NCI-H146 treated with DMSO at 0.1 percent for 48 hours (cell line): Measurements from ENCODE around the gene RARA.

Source experiments
- DNase-seq: peaks from one replicate; lab custom pipeline; 2025; ENCODE audit not compliant: unreplicated experiment; lab: John Stamatoyannopoulos, UW

RARA gene

DNA sequence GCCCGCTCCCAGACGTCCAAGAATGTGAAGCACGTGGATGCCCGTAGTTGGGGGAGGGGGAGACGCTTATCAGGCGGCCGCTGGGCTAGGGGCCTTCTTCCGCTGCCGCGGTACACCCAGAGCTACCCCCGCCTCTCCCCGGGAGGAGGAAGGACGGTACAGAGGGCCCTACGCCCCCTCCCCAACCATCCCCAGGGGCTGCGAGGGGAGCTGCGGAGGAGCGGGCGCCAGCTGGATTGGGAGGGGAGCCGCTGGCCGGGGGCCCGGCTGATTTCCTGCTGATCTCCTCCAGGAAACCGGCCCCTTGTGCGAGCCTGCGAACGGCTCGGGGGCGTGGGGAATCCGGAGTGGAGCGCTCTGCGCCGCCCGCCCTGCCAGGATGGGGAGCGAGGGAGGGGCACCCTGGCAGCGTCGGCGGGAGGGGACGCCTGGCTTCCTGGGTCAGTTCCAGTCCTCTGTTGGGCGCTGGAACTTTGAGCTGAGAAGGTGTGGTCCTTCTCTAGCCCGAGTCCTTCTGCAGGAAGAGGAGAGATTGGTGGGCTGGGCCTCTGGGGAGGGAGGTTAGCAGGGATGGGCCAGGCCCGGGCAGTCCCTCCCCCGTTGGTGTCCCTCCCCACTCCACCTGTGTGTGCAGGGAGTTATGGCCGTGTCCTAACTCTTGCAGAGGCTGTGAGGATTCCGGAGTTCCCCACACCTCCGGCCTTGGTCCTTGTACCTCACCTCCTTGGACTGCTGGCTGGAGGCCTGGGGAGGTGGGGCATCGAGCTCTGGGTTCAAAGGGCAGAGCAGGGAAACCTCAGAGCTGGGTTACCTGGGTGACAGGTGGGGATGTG is 36.4 kb downstream of the RARA start:
- peak; percentile 28 for DNase-seq

- no peak for DNase-seq
Measured at GRCh38 chr17:40345994-40346764, 37.2 kb downstream of the RARA start.

DNA sequence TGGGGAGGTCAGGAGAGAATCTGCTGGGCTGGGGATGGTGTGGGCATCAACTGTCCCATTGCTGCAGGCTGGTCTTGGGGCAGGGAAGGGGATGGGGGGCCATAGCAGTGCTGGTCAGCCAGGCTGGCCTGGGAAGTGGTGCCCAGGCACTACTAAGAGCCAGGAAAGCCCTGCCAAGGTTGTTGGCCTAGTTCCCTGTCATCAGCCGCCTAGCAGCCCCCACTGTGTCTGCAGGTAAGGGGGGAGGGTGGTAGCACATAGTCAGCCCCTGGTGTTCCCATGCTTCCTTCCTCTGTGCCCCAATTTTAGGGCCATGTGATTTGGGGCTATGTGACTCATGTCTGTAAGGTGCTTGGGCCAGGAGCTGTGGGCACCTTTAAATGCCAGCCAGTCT is 37.8 kb downstream of the RARA start:
- DNase-seq: no peak

DNA sequence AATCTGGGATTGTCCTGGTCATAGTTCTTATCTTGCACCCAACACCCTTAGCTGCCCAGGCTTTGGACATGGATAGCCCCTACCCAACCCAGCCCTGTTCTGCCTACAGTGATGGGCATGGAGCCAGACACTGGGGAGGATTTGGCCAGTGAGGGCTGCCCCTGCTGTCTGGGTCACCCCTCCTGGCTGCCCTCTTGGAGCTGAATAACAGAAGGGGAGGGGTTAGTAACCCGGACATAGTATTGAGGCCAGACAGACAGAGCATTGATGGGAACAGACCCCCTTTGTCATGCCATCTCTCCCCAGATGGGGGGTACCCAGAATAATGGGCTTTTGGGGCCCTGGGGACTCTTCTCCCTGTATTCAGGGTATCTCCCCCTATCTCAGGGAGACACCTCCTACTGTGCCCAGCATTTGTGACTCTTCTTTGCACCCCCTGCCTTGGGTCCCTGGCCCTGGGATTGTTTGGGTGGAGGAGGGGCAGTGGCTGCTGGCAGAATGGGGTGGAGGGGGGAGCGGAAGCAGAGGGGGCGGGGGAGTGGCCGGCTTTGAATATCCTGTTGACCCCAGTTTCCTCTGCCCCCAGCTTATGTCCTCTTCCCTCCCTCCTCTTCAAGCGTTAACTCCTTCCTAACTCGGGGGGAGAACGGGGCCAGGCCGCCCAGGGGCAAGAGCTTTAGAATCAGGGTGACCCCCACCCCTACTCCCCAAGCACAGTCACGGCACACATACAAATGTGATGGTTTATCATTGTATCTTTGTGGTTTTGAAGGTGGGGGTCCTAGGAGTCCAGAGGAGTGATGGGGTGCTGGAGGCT is 38.5 kb downstream of the RARA start:
- no peak for DNase-seq

DNA sequence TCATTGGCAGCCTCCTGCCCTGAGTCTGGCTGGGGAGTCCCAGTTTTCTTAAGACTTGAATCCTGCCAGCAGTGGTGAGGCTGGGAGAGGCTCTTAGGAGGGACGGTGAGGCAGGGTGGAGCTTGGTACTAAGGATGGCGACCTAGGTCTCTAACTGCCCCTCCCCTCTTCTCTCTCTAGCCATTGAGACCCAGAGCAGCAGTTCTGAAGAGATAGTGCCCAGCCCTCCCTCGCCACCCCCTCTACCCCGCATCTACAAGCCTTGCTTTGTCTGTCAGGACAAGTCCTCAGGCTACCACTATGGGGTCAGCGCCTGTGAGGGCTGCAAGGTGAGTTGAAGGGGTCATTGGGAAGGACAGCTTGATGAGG is 39.1 kb downstream of the RARA start:
- DNase-seq: no peak

- DNase-seq: no peak
Measured at GRCh38 chr17:40348562-40349476, 39.8 kb downstream of the RARA start.

GRCh38 chr17:40349477-40349894 is 40.5 kb downstream of the RARA start:
- DNase-seq: no peak

GRCh38 chr17:40349895-40350688 is 41.1 kb downstream of the RARA start:
- DNase-seq: no peak

DNA sequence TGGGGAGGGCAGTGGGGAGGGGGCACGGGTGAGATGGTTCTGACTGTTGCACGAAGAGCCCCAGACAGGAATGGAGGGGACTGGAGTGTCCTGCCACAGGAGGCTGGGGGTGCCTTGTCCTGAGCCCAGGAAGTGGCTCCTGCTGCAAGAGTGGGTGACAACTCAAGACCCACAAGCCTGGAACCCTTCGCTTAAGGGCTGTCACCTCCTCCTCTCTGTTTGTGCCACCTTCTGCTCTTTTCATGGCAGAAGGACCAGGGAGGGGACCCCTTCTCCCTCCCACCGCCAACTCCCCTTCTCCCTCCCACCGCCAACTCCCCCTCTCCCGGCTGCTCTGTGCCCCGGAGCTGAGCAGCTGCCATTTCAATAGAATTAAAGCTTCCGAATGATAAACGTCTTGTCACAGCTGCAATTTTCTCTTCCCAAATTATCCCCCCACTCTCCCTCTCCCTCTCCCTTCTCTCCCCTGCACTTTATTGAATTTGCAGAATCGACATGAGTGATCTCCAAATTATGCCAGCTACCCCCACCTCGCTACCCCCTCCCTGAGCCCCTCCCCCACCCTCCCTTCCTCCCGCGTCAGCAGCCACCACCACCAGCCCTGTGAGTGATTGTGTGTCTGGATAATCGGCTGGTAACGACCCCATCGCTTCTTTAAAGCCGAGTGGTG is 41.8 kb downstream of the RARA start:
- DNase-seq: no peak

GRCh38 chr17:40351359-40352236 is 42.6 kb downstream of the RARA start:
- no peak for DNase-seq

GRCh38 chr17:40352237-40352778 is 43.3 kb downstream of the RARA start:
- DNase-seq: no peak

DNA sequence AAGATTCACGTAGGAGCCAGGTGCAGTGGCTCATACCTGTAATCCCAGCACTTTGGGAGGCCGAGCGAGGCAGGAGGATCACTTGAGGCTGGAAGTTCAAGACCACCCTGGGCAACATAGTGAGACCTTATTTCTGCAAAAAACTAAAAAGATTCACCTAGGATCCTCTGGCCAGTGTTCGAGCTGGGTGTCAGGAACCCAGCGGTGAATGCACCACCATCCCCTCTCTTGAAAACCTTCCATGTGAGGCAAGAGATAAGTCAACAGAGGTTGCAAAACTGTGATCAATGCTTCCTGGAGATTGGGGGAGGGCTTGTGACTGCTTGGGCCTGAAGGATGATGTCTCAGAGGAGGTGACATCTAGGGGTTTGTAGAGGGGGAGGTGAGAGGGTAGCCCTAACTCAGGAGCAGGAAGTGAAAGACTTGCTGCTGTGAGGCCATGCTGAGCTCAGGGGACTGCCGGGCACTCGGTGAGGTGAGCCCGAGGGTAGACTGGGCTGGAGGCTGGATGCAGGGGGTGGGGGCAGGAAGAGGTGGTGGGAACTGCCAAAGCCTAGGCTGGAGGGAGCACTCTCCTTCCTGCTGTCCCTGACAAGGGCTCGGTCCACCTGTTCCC is 43.9 kb downstream of the RARA start:
- DNase-seq: no peak

DNA sequence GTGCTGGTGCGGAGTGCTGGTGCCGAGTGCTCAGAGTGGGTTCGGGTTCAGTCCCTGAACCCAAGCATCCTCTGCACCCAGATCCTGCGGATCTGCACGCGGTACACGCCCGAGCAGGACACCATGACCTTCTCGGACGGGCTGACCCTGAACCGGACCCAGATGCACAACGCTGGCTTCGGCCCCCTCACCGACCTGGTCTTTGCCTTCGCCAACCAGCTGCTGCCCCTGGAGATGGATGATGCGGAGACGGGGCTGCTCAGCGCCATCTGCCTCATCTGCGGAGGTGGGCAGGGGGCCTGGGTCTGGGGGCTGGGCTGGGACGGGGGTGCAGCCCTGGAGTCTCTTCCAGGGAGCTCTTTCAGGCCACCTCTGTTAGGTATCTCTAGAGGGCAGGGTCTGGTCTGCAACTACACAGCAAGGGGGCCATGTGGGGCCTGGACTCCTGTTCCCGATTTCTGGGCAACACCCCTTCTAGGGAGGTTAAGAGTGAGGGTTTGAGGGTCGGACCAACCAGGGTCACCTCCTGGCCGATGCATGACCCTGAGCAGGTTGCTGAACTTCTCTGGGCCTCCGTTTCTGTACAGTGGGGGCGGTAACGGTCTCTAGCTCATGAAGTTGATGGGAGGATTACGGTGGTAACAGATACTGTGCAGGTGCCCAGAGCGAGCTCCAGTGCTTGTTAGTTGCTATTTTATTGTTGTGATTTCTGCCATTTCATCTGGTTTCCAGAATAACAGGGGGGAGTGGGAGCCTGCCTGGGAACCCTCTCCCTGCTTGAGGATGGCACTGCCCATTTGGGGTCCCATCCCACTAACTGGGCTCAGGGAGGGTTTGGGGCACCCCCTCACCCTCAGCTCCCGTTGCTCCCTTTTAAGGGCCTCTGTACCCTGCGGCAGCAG is 45.5 kb downstream of the RARA start:
- no peak for DNase-seq

- peak; percentile 9 for DNase-seq
Measured at GRCh38 chr17:40355123-40355803, 46.3 kb downstream of the RARA start.

- no peak for DNase-seq
Measured at GRCh38 chr17:40355804-40356758, 47.1 kb downstream of the RARA start.
